IMR-90 (cell line): ENCODE results near the gene MYBL2. TPM values are rescaled to one million over a fixed set of nuclear protein-coding genes. Genes with fewer than 3 reads are reported as not detected.
"Not testable (repeated sequence)": the region's sequence is repeated elsewhere in the genome, so short reads cannot be mapped to it uniquely, and the experiment has no call there.

Experiments used
- ATAC-seq: fragments of 200-7000 bp; cut with Tn5 transposase; 2 replicates; pipeline ENCODE4 v1.9.1; 2020; ENCODE audit warnings: low read depth, mild to moderate bottlenecking, moderate library complexity
- BruUV-seq: library from RNA; stranded (reverse); fragments of 400-500 nt; replicated peaks from 2 replicates; lab custom pipeline; 2021; lab: Mats Ljungman, UMichigan
- CTCF ChIA-PET: fragments of 300-600 bp; formaldehyde crosslinking; extraction: SDS; loops from one replicate; lab custom pipeline; 2021; ENCODE audit warnings: antibody characterized with exemption; lab: Yijun Ruan, JAX
- POLR2A ChIA-PET: fragments of 300-600 bp; sonication (Branson Sonifier 250); formaldehyde crosslinking; loops from one replicate; lab custom pipeline; 2022; ENCODE audit warnings: antibody characterized with exemption; ENCODE audit not compliant: unreplicated experiment; lab: Charles Lee
- DNase-seq: peaks from one replicate; pipeline ENCODE4 v3.0.0; 2013
- H2AFZ ChIP-seq: replicated peaks from 2 replicates; pipeline ENCODE3; 2013; ENCODE audit warnings: low read length, mild to moderate bottlenecking; ENCODE audit not compliant: poor library complexity
- H2AK5ac ChIP-seq: 2 replicates; pipeline ENCODE4 v1.6.1; 2013; ENCODE audit warnings: low read depth, low read length, inconsistent platforms
- H2AK9ac ChIP-seq: replicated peaks from 2 replicates; pipeline ENCODE3; 2013; ENCODE audit warnings: mild to moderate bottlenecking, low read depth, low read length, moderate library complexity; ENCODE audit not compliant: poor library complexity
- H2BK120ac ChIP-seq: 2 replicates; pipeline ENCODE4 v1.6.1; 2013; ENCODE audit warnings: low read depth, low read length, inconsistent platforms
- H2BK15ac ChIP-seq: 3 replicates; pipeline ENCODE4 v1.6.1; 2013; ENCODE audit warnings: low read depth, low read length, inconsistent platforms
- H2BK20ac ChIP-seq: 2 replicates; pipeline ENCODE4 v1.6.1; 2013; ENCODE audit warnings: low read depth, mild to moderate bottlenecking, inconsistent platforms, low read length, moderate library complexity
- H2BK5ac ChIP-seq: 2 replicates; pipeline ENCODE4 v1.6.1; 2013; ENCODE audit warnings: mild to moderate bottlenecking, low read depth, low read length, inconsistent platforms; ENCODE audit not compliant: poor library complexity, severe bottlenecking
- H3K14ac ChIP-seq: replicated peaks from 2 replicates; pipeline ENCODE4 v1.6.1; 2013; ENCODE audit warnings: low read depth, low read length, inconsistent platforms
- H3K18ac ChIP-seq: 2 replicates; pipeline ENCODE4 v1.6.1; 2013; ENCODE audit warnings: low read depth, low read length, control low read depth
- H3K23ac ChIP-seq: 2 replicates; pipeline ENCODE4 v1.6.1; 2013; ENCODE audit warnings: low read depth, low read length, inconsistent platforms
- H3K27ac ChIP-seq: 2 replicates; pipeline ENCODE4 v1.5.1; 2013; ENCODE audit warnings: mild to moderate bottlenecking, control low read depth, low read length; ENCODE audit not compliant: insufficient read depth
- H3K27me3 ChIP-seq: 2 replicates; pipeline ENCODE4 v1.6.1; 2013; ENCODE audit warnings: low read length; ENCODE audit not compliant: control insufficient read depth, insufficient read depth
- H3K36me3 ChIP-seq: 2 replicates; pipeline ENCODE4 v1.6.1; 2013; ENCODE audit warnings: low read length, mixed read lengths; ENCODE audit not compliant: control insufficient read depth, insufficient read depth
- H3K4ac ChIP-seq: 2 replicates; pipeline ENCODE4 v1.6.1; 2013; ENCODE audit warnings: low read depth, low read length, inconsistent platforms
- H3K4me1 ChIP-seq: 2 replicates; pipeline ENCODE4 v1.6.1; 2013; ENCODE audit warnings: low read length, mixed read lengths; ENCODE audit not compliant: control insufficient read depth, insufficient read depth
- H3K4me2 ChIP-seq: 2 replicates; pipeline ENCODE4 v1.6.1; 2013; ENCODE audit warnings: low read depth, mild to moderate bottlenecking, control low read depth, low read length, moderate library complexity
- H3K4me3 ChIP-seq: 2 replicates; pipeline ENCODE4 v1.5.1; 2013; ENCODE audit warnings: low read depth, mild to moderate bottlenecking, control low read depth, low read length, moderate library complexity; ENCODE audit not compliant: insufficient read depth
- H3K56ac ChIP-seq: 2 replicates; pipeline ENCODE4 v1.6.1; 2013; ENCODE audit warnings: low read length, inconsistent platforms; ENCODE audit not compliant: insufficient read depth; ENCODE audit errors: extremely low read depth
- H3K79me1 ChIP-seq, 2 experiments: 2 replicates each; pipeline ENCODE4 v1.6.1; 2013; ENCODE audit warnings: low read length in 2 of 2, inconsistent platforms in 1 of 2, low read depth in 1 of 2
- H3K9ac ChIP-seq: 2 replicates; pipeline ENCODE4 v1.6.1; 2013; ENCODE audit warnings: low read depth, low read length, control low read depth
- H3K9me1 ChIP-seq: 2 replicates; pipeline ENCODE4 v1.6.1; 2013; ENCODE audit warnings: low read length, inconsistent platforms; ENCODE audit not compliant: insufficient read depth
- H3K9me3 ChIP-seq: 2 replicates; pipeline ENCODE4 v1.6.1; 2013; ENCODE audit warnings: low read length; ENCODE audit not compliant: control insufficient read depth, insufficient read depth
- H4K20me1 ChIP-seq: 2 replicates; pipeline ENCODE4 v1.6.1; 2013; ENCODE audit warnings: low read length, inconsistent platforms; ENCODE audit not compliant: insufficient read depth
- H4K5ac ChIP-seq: 2 replicates; pipeline ENCODE4 v1.6.1; 2013; ENCODE audit warnings: mild to moderate bottlenecking, low read depth, low read length, control low read depth
- H4K8ac ChIP-seq, 2 experiments: 2 replicates each; pipeline ENCODE4 v1.6.1; 2013; ENCODE audit warnings: low read depth in 2 of 2, low read length in 2 of 2, control low read depth in 1 of 2, inconsistent platforms in 1 of 2
- H4K91ac ChIP-seq: 2 replicates; pipeline ENCODE4 v1.6.1; 2013; ENCODE audit warnings: low read depth, low read length, inconsistent platforms; ENCODE audit not compliant: insufficient read depth
- CEBPB ChIP-seq: IDR thresholded peaks from 2 replicates; pipeline ENCODE4 v1.6.1; 2012; ENCODE audit warnings: low read depth, low read length, improper control_type of control experiment
- ELK1 ChIP-seq: fragments of 150-350 bp; IDR thresholded peaks from 2 replicates; pipeline ENCODE4 v1.6.1; 2016; ENCODE audit warnings: low read depth, mild to moderate bottlenecking, low read length, moderate library complexity, borderline replicate concordance
- MAZ ChIP-seq: IDR thresholded peaks from 2 replicates; pipeline ENCODE4 v1.6.1; 2012; ENCODE audit warnings: low read depth, mild to moderate bottlenecking, low read length, improper control_type of control experiment, moderate library complexity, borderline replicate concordance
- MXI1 ChIP-seq: IDR thresholded peaks from 2 replicates; pipeline ENCODE4 v1.6.1; 2012; ENCODE audit warnings: low read depth, mild to moderate bottlenecking, low read length, moderate library complexity, borderline replicate concordance
- NFE2L2 ChIP-seq: fragments of 150-350 bp; IDR thresholded peaks from 2 replicates; pipeline ENCODE4 v1.6.1; 2016; ENCODE audit warnings: low read depth, mild to moderate bottlenecking, low read length
- POLR2A ChIP-seq: IDR thresholded peaks from 2 replicates; pipeline ENCODE4 v1.6.1; 2012; ENCODE audit warnings: mild to moderate bottlenecking, low read depth, low read length
- RAD21 ChIP-seq: IDR thresholded peaks from 2 replicates; pipeline ENCODE4 v1.6.1; 2012; ENCODE audit warnings: low read length, improper control_type of control experiment
- USF2 ChIP-seq: fragments of 150-350 bp; IDR thresholded peaks from 2 replicates; pipeline ENCODE4 v1.6.1; 2017; ENCODE audit warnings: mild to moderate bottlenecking, antibody characterized with exemption, low read length, low read depth
- WGBS, 2 experiments: methylation state at CpG; one replicate each; pipeline versions ENCODE4 v1.1.5 to v1.1.7; 2013; ENCODE audit warnings: missing lambda C conversion rate in 2 of 2; ENCODE audit not compliant: insufficient read length in 1 of 2; ENCODE audit errors: extremely low coverage in 2 of 2; 5-methylcytosine and 5-hydroxymethylcytosine counted together
- dilution Hi-C: fragments of 300-500 bp; cut with HindIII; formaldehyde crosslinking; loops from one replicate; pipeline ENCODE4 v1.14.3; 2018; ENCODE audit warnings: low sequenced_read_pairs; ENCODE audit not compliant: unreplicated experiment
- in situ Hi-C: fragments of 300-500 bp; cut with MboI; formaldehyde crosslinking; loops from 3 replicates; pipeline ENCODE4 v1.14.3; 2019; ENCODE audit warnings: low sequenced_read_pairs, inconsistent platforms, mixed read lengths
- intact Hi-C: fragments of 100-400 bp; cut with micrococcal nuclease; formaldehyde crosslinking; loops from 2 replicates; pipeline ENCODE4 v1.10.0; 2022
- polyA plus RNA-seq, 3 experiments: library from polyadenylated mRNA; depleted of rRNA; stranded (reverse); fragments of >200 nt; gene quantifications; 2 replicates each; pipeline ENCODE4 v1.2.3, GENCODE V29; 2012; ENCODE audit warnings: low replicate concordance in 1 of 3
- total RNA-seq: library from RNA; depleted of rRNA; stranded (reverse); fragments of >200 nt; gene quantifications from 2 replicates; pipeline ENCODE4 v1.2.3, GENCODE V29; 2012

MYBL2 gene
- total and polyA plus RNA-seq, 2 of the 4 experiments (the other 2 are of a cell fraction): 12.4 to 23.1 TPM

GRCh38 chr20:43653966-43654365 lies 12.9 kb upstream of the MYBL2 start:
- Histone ChIP-seq H3K4me3 (no peak overlapping the region), H2AFZ (no peak overlapping the region), H3K79me1 (peaks cover 0 to 5% of the 10 kb centered on the region in 2 experiments; a peak in 1 of 4 replicates), H4K5ac (no peak overlapping the region), H3K4ac (no peak overlapping the region), H3K4me1 (peaks cover 2% of the 10 kb centered on the region; the same call in 1 of the 2 replicates), H4K91ac (no peak overlapping the region), H4K20me1 (no peaks in the 10 kb centered on the region), H4K8ac (no peak overlapping the region), H3K9ac (no peak overlapping the region), H3K18ac (no peak overlapping the region), H3K27me3 (no peaks in the 10 kb centered on the region), H3K9me3 (no peaks in the 10 kb centered on the region), H3K56ac (no peak overlapping the region), H2BK5ac (no peak overlapping the region), H2BK20ac (no peak overlapping the region), H2BK15ac (no peak overlapping the region), H3K9me1 (0 out of 2 replicates have a peak, but pooled peaks cover 4% of the 10 kb centered on the region), H3K4me2 (no peak overlapping the region), H2AK5ac (no peak overlapping the region), H3K36me3 (no peaks in the 10 kb centered on the region), H2BK120ac (no peak overlapping the region), H3K14ac (no peak overlapping the region), H3K27ac (no peak overlapping the region), H2AK9ac (no peak overlapping the region), H3K23ac (no peak overlapping the region)
- ChIA-PET CTCF (no interaction called here), POLR2A (no interaction called here)
- no peak for TF ChIP-seq USF2
- no peak for TF ChIP-seq MXI1
- no peak for TF ChIP-seq RAD21
- TF ChIP-seq NFE2L2: no peak
- no peak for TF ChIP-seq ELK1
- TF ChIP-seq MAZ: no peak
- TF ChIP-seq POLR2A: no peak
- no peak for TF ChIP-seq CEBPB
- intact Hi-C loops (no loop called here), dilution Hi-C loops (no loop called here), in situ Hi-C loops (no loop called here)
- no CpG with 5 or more reads among the region's 3 CpGs for WGBS, 2 experiments
- no TSS peak for BruUV-seq
- DNase-seq (no peak), ATAC-seq (no peak)

GRCh38 chr20:43655176-43655575 lies 11.7 kb upstream of the MYBL2 start:
- H3K4me1 ChIP-seq, H3K23ac ChIP-seq, H2BK20ac ChIP-seq, H3K4me3 ChIP-seq, H4K20me1 ChIP-seq, ATAC-seq, H3K79me1 ChIP-seq, H3K4ac ChIP-seq, H3K27me3 ChIP-seq, H4K8ac ChIP-seq, BruUV-seq, H2BK5ac ChIP-seq, H3K14ac ChIP-seq, H3K9ac ChIP-seq, H3K56ac ChIP-seq, H2AFZ ChIP-seq, H3K18ac ChIP-seq, dilution Hi-C loops, H4K5ac ChIP-seq, POLR2A ChIA-PET, H2AK9ac ChIP-seq, H3K9me3 ChIP-seq, CTCF ChIA-PET, H3K27ac ChIP-seq, DNase-seq, H2BK15ac ChIP-seq, intact Hi-C loops, H3K36me3 ChIP-seq, H2AK5ac ChIP-seq, H4K91ac ChIP-seq, H2BK120ac ChIP-seq, H3K9me1 ChIP-seq, in situ Hi-C loops, H3K4me2 ChIP-seq: not testable (repeated sequence)
- WGBS, 2 experiments: no CpG with 5 or more reads among the region's 6 CpGs
